MM.1S (cell line): ENCODE results near the gene KCNJ6.

ENCODE experiments used
- DNase-seq: peaks from one replicate; pipeline ENCODE4 v3.0.0-alpha.2; 2015
- H2AFZ ChIP-seq: fragments of 300-600 bp; sonication (generic); 2 replicates; pipeline ENCODE4 v1.6.0; 2016; ENCODE audit warnings: antibody characterized with exemption, low read length
- H3F3A ChIP-seq: fragments of 300-600 bp; sonication (generic); 2 replicates; pipeline ENCODE4 v1.6.1; 2016; ENCODE audit warnings: mild to moderate bottlenecking, antibody characterized with exemption, low read length, moderate library complexity, mixed read lengths; ENCODE audit not compliant: insufficient read depth
- H3K27ac ChIP-seq: fragments of 300-600 bp; sonication (generic); 2 replicates; pipeline ENCODE4 v1.5.1; 2016; ENCODE audit warnings: mild to moderate bottlenecking, low read length
- H3K27me3 ChIP-seq: fragments of 300-600 bp; sonication (generic); replicated peaks from 2 replicates; pipeline ENCODE4 v1.6.0; 2016; ENCODE audit warnings: low read length; ENCODE audit not compliant: insufficient read depth
- H3K36me3 ChIP-seq: fragments of 300-600 bp; sonication (generic); replicated peaks from 2 replicates; pipeline ENCODE4 v1.6.1; 2016; ENCODE audit warnings: mild to moderate bottlenecking, low read length, mixed read lengths; ENCODE audit not compliant: insufficient read depth
- H3K4me1 ChIP-seq: fragments of 300-600 bp; sonication (generic); 2 replicates; pipeline ENCODE4 v1.6.1; 2016; ENCODE audit warnings: low read length, mixed read lengths
- H3K4me2 ChIP-seq: fragments of 300-600 bp; sonication (generic); 2 replicates; pipeline ENCODE4 v1.6.0; 2016; ENCODE audit warnings: low read depth, low read length
- H3K4me3 ChIP-seq: fragments of 300-600 bp; sonication (generic); 2 replicates; pipeline ENCODE4 v1.5.1; 2016; ENCODE audit warnings: low read length, mixed read lengths
- H3K79me2 ChIP-seq: fragments of 300-600 bp; sonication (generic); 2 replicates; pipeline ENCODE4 v1.6.1; 2016; ENCODE audit warnings: mixed run types, low read length, mixed read lengths
- H3K9ac ChIP-seq: fragments of 300-600 bp; sonication (generic); 2 replicates; pipeline ENCODE4 v1.6.1; 2016; ENCODE audit warnings: low read length, mixed read lengths
- H3K9me2 ChIP-seq: fragments of 300-600 bp; sonication (generic); replicated peaks from 2 replicates; pipeline ENCODE4 v1.6.1; 2016; ENCODE audit warnings: mild to moderate bottlenecking, low read length, mixed read lengths; ENCODE audit not compliant: insufficient read depth
- H3K9me3 ChIP-seq: fragments of 300-600 bp; sonication (generic); replicated peaks from 2 replicates; pipeline ENCODE4 v1.6.1; 2016; ENCODE audit warnings: mild to moderate bottlenecking, low read length, mixed read lengths; ENCODE audit not compliant: insufficient read depth
- H4K20me1 ChIP-seq: fragments of 300-600 bp; sonication (generic); 2 replicates; pipeline ENCODE4 v1.6.1; 2016; ENCODE audit warnings: mild to moderate bottlenecking, low read length, moderate library complexity, mixed read lengths; ENCODE audit not compliant: insufficient read depth
- EZH2 ChIP-seq: fragments of 300-600 bp; sonication (generic); optimal IDR thresholded peaks from 2 replicates; pipeline ENCODE3; 2017; ENCODE audit warnings: low read depth, mild to moderate bottlenecking, antibody characterized with exemption, low read length, mixed read lengths
- EZH2phosphoT487 ChIP-seq: fragments of 300-600 bp; sonication (generic); IDR thresholded peaks from 2 replicates; pipeline ENCODE4 v1.6.1; 2018; ENCODE audit warnings: antibody characterized with exemption, low read length
- TF ChIP-seq, protein P1 (sequence below): fragments of 300-600 bp; sonication (generic); IDR thresholded peaks from 2 replicates; pipeline ENCODE4 v1.5.1; 2016; ENCODE audit warnings: antibody characterized with exemption, low read length, mixed read lengths

The KCNJ6 gene

DNA sequence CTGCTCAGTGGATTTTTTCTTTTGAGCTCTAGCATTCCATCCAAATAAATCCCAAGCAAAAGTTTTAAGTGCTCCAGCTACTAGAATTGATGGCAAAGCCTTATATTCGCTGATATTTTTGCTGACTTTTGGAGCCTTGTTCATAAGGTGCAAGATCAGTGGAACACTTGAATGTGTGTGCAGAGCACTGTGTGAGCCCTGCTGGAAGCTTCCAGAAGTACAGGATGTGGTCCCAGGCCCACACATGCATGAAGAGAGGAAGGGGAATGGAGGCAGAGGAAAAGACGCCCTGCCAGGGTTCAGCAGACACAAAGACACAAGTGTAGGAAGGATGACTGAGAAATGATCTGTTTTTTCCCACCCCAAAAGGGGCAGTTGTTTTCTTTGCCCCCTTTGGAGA lies 169.4 kb downstream of the KCNJ6 start:
- DNase-seq: no peak
- Histone ChIP-seq H3K4me2 (no peak overlapping the region), H3F3A (peaks cover 3% of the 10 kb centered on the region; the same call in 1 of the 2 replicates), H3K79me2 (no peaks in the 10 kb centered on the region), H3K27me3 (no peaks in the 10 kb centered on the region), H3K27ac (no peak overlapping the region), H3K4me1 (peaks cover 14% of the 10 kb centered on the region), H3K9me2 (no peaks in the 10 kb centered on the region), H3K4me3 (no peak overlapping the region), H3K9ac (no peak overlapping the region), H3K9me3 (no peaks in the 10 kb centered on the region), H3K36me3 (no peaks in the 10 kb centered on the region), H2AFZ (no peak overlapping the region), H4K20me1 (no peaks in the 10 kb centered on the region)
- TF ChIP-seq EZH2phosphoT487: no peak
- no peak for TF ChIP-seq EZH2
- TF ChIP-seq, protein P1, sequence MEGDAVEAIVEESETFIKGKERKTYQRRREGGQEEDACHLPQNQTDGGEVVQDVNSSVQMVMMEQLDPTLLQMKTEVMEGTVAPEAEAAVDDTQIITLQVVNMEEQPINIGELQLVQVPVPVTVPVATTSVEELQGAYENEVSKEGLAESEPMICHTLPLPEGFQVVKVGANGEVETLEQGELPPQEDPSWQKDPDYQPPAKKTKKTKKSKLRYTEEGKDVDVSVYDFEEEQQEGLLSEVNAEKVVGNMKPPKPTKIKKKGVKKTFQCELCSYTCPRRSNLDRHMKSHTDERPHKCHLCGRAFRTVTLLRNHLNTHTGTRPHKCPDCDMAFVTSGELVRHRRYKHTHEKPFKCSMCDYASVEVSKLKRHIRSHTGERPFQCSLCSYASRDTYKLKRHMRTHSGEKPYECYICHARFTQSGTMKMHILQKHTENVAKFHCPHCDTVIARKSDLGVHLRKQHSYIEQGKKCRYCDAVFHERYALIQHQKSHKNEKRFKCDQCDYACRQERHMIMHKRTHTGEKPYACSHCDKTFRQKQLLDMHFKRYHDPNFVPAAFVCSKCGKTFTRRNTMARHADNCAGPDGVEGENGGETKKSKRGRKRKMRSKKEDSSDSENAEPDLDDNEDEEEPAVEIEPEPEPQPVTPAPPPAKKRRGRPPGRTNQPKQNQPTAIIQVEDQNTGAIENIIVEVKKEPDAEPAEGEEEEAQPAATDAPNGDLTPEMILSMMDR: peak; percentile 13; the same call in 1 of the 2 replicates

GRCh38 chr21:37744551-37744950 lies 171.7 kb downstream of the KCNJ6 start:
- no peaks in the 10 kb centered on the region for H4K20me1 ChIP-seq
- TF ChIP-seq, protein P1: no peak
- TF ChIP-seq EZH2: no peak
- TF ChIP-seq EZH2phosphoT487: no peak
- no peaks in the 10 kb centered on the region for H3K9me3 ChIP-seq
- H3K79me2 ChIP-seq: no peaks in the 10 kb centered on the region
- DNase-seq: no peak
- H3K27me3 ChIP-seq: no peaks in the 10 kb centered on the region
- H2AFZ ChIP-seq: no peak overlapping the region
- H3K9ac ChIP-seq: no peak overlapping the region
- peaks cover 27% of the 10 kb centered on the region for H3K4me1 ChIP-seq
- H3F3A ChIP-seq: peaks cover 5% of the 10 kb centered on the region; the same call in 1 of the 2 replicates
- no peak overlapping the region for H3K27ac ChIP-seq
- no peaks in the 10 kb centered on the region for H3K9me2 ChIP-seq
- no peak overlapping the region for H3K4me3 ChIP-seq
- no peak overlapping the region for H3K4me2 ChIP-seq
- no peaks in the 10 kb centered on the region for H3K36me3 ChIP-seq

DNA sequence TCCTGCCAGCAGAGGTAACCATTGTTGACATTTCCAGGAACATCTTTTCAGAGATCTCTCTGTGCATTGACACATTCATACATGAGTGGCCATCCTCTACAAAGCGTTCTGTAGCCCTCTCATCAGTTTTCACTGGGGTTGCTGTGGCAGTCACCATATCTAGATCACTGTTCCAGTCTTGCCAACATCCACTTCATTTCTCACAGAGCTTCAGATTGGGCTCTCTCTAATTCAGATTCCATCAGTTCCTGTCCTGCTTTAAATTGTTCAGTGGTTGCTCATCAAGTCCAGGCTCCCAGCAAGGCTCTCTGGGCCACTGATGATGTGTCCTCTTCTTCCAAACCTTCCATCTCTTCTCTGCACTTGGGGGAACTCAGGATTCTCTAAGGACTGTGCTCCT lies 173.7 kb downstream of the KCNJ6 start:
- no peaks in the 10 kb centered on the region for H3K36me3 ChIP-seq
- H3K4me2 ChIP-seq: peak overlapping the region; percentile 31; the same call in 1 of the 2 replicates
- H3K9me3 ChIP-seq: no peaks in the 10 kb centered on the region
- H3K27me3 ChIP-seq: no peaks in the 10 kb centered on the region
- DNase-seq: no peak
- TF ChIP-seq EZH2 (no peak), EZH2phosphoT487 (no peak)
- TF ChIP-seq, protein P1: no peak
- H3K9me2 ChIP-seq: no peaks in the 10 kb centered on the region
- H3K27ac ChIP-seq: peak overlapping the region; percentile 66
- peaks cover 33% of the 10 kb centered on the region for H3K4me1 ChIP-seq
- no peaks in the 10 kb centered on the region for H4K20me1 ChIP-seq
- H3K4me3 ChIP-seq: no peak overlapping the region
- peak overlapping the region; percentile 40 for H2AFZ ChIP-seq
- no peaks in the 10 kb centered on the region for H3K79me2 ChIP-seq
- peaks cover 5% of the 10 kb centered on the region; the same call in 1 of the 2 replicates for H3F3A ChIP-seq
- H3K9ac ChIP-seq: no peak overlapping the region
